H1 (cell line): ENCODE measurements around the gene TRAK1.

Source experiments
- JUN ChIP-seq: IDR thresholded peaks from 2 replicates; pipeline ENCODE4 v1.6.1; 2011; ENCODE audit warnings: low read depth, mild to moderate bottlenecking, improper control_type of control experiment, low read length
- MAX ChIP-seq: IDR thresholded peaks from 2 replicates; pipeline ENCODE4 v1.6.1; 2012; ENCODE audit warnings: inconsistent platforms
- PHF8 ChIP-seq: fragments of 200-600 bp; sonication (generic); conservative IDR thresholded peaks from 2 replicates; pipeline ENCODE4 v1.7.1; 2012; ENCODE audit warnings: low read depth, mild to moderate bottlenecking, inconsistent platforms, low read length, moderate library complexity
- POLR2A ChIP-seq, 2 experiments: IDR thresholded peaks; 1 replicate in 1 of 2; 2 replicates in 1 of 2; pipeline ENCODE4 v1.6.1; 2011; ENCODE audit warnings: low read depth in 2 of 2, low read length in 2 of 2, mild to moderate bottlenecking in 2 of 2; ENCODE audit errors: control extremely low read depth in 1 of 2
- POLR2AphosphoS5 ChIP-seq: IDR thresholded peaks from 2 replicates; pipeline ENCODE4 v1.6.1; 2011; ENCODE audit warnings: low read depth, low read length
- RBBP5 ChIP-seq: IDR thresholded peaks from 2 replicates; pipeline ENCODE4 v1.7.1; 2012; ENCODE audit warnings: low read depth, mild to moderate bottlenecking, inconsistent platforms, low read length, moderate library complexity, borderline replicate concordance
- SIN3A ChIP-seq, 2 experiments: IDR thresholded peaks in 1 of 2; conservative IDR thresholded peaks in 1 of 2; 2 replicates each; pipeline ENCODE4 v1.6.1; 2011 to 2012; ENCODE audit warnings: low read length in 2 of 2, improper control_type of control experiment in 1 of 2, low read depth in 1 of 2, mild to moderate bottlenecking in 1 of 2

GRCh38 chr3:42066516-42067181 is 24.5 kb upstream of the TRAK1 start:
- TF ChIP-seq POLR2AphosphoS5, result 0 out of 2 replicates have a peak, but pooled peaks have one; percentile 34
- TF ChIP-seq POLR2A (IDR thresholded peaks at IDR 0.05; ENCODE audit: control extremely low read depth in 1 of 2, low read depth in 2 of 2, low read length in 2 of 2), result peak in 1 of 2 experiments; percentile 49; a peak in 1 of 3 replicates
- no peak for TF ChIP-seq MAX
- no peak for TF ChIP-seq JUN
- no peak for TF ChIP-seq RBBP5
- TF ChIP-seq PHF8, result no peak
- 0 out of 4 replicates have a peak, but pooled peaks of 1 of the 2 experiments have one; percentile 68 for TF ChIP-seq SIN3A (conservative IDR thresholded peaks at IDR 0.05 in 1 of 2, IDR thresholded peaks at IDR 0.05 in 1 of 2; ENCODE audit: low read depth in 1 of 2, low read length in 2 of 2)
